ENCODE data around the gene BBS7.

Gene BBS7

GRCh38 chr4:121789960-121790829 is 80.1 kb downstream of the BBS7 start:
- FAIRE-seq: no peak

GRCh38 chr4:121789455-121789854 is 80.8 kb downstream of the BBS7 start:
- FAIRE-seq: no peak

- no peak for FAIRE-seq
Observed at GRCh38 chr4:121788896-121789295, 81.4 kb downstream of the BBS7 start.

- no peak for FAIRE-seq
Observed at GRCh38 chr4:121786221-121786620, 84.1 kb downstream of the BBS7 start.

- no peak for FAIRE-seq
Observed at GRCh38 chr4:121785479-121785878, 84.8 kb downstream of the BBS7 start.

GRCh38 chr4:121784975-121785374 is 85.3 kb downstream of the BBS7 start:
- FAIRE-seq: no peak

GRCh38 chr4:121784401-121784800 is 85.9 kb downstream of the BBS7 start:
- no peak for FAIRE-seq

- peak; percentile 3 for FAIRE-seq
Observed at GRCh38 chr4:121783210-121783609, 87.1 kb downstream of the BBS7 start.

GRCh38 chr4:121778991-121779628 is 91.2 kb downstream of the BBS7 start:
- FAIRE-seq: no peak

GRCh38 chr4:121777625-121778024 is 92.6 kb downstream of the BBS7 start:
- FAIRE-seq: no peak

GRCh38 chr4:121776610-121777401 is 93.5 kb downstream of the BBS7 start:
- FAIRE-seq: no peak

All from G401.6 (cell line).